Measurements from ENCODE around the gene APBB2.
"Not testable (repeated sequence)": the region's sequence is repeated elsewhere in the genome, so short reads cannot be mapped to it uniquely, and the experiment has no call there.

APBB2 gene

GRCh38 chr4:41155194-41155830 is 59.0 kb downstream of the APBB2 start:
- DNase-seq: no peak

- DNase-seq: no peak
Measured at GRCh38 chr4:41154814-41155177, 59.5 kb downstream of the APBB2 start.

GRCh38 chr4:41154010-41154813 is 60.1 kb downstream of the APBB2 start:
- DNase-seq: no peak

GRCh38 chr4:41150401-41150800 is 63.9 kb downstream of the APBB2 start:
- DNase-seq: no peak

GRCh38 chr4:41149568-41149967 is 64.8 kb downstream of the APBB2 start:
- not testable (repeated sequence) for DNase-seq

- no peak for DNase-seq
Measured at GRCh38 chr4:41148931-41149330, 65.4 kb downstream of the APBB2 start.

GRCh38 chr4:41148292-41148691 is 66.0 kb downstream of the APBB2 start:
- no peak for DNase-seq

GRCh38 chr4:41147570-41147969 is 66.8 kb downstream of the APBB2 start:
- DNase-seq: not testable (repeated sequence)

- DNase-seq: no peak
Measured at GRCh38 chr4:41146716-41147506, 67.4 kb downstream of the APBB2 start.

- no peak for DNase-seq
Measured at GRCh38 chr4:41146196-41146595, 68.1 kb downstream of the APBB2 start.

GRCh38 chr4:41145571-41146078 is 68.7 kb downstream of the APBB2 start:
- DNase-seq: peak in 2 of 3 experiments; percentile 7 to 13

GRCh38 chr4:41144812-41145211 is 69.5 kb downstream of the APBB2 start:
- DNase-seq: peak in 1 of 3 experiments; percentile 21

GRCh38 chr4:41144040-41144379 is 70.3 kb downstream of the APBB2 start:
- no peak for DNase-seq

GRCh38 chr4:41143311-41144039 is 70.9 kb downstream of the APBB2 start:
- no peak for DNase-seq

- DNase-seq: no peak
Measured at GRCh38 chr4:41142376-41143310, 71.7 kb downstream of the APBB2 start.

GRCh38 chr4:41141900-41142299 is 72.4 kb downstream of the APBB2 start:
- no peak for DNase-seq

GRCh38 chr4:41140410-41140809 is 73.9 kb downstream of the APBB2 start:
- peak in 2 of 3 experiments; percentile 9 to 38 for DNase-seq

- DNase-seq: no peak
Measured at GRCh38 chr4:41137879-41138278, 76.5 kb downstream of the APBB2 start.

GRCh38 chr4:41136456-41136855 is 77.9 kb downstream of the APBB2 start:
- DNase-seq: no peak

GRCh38 chr4:41135801-41136200 is 78.5 kb downstream of the APBB2 start:
- no peak for DNase-seq

GRCh38 chr4:41134581-41134980 is 79.8 kb downstream of the APBB2 start:
- no peak for DNase-seq

Measured in NCI-H1417 (cell line).